ENCODE results near the gene KAZN.

DNA sequence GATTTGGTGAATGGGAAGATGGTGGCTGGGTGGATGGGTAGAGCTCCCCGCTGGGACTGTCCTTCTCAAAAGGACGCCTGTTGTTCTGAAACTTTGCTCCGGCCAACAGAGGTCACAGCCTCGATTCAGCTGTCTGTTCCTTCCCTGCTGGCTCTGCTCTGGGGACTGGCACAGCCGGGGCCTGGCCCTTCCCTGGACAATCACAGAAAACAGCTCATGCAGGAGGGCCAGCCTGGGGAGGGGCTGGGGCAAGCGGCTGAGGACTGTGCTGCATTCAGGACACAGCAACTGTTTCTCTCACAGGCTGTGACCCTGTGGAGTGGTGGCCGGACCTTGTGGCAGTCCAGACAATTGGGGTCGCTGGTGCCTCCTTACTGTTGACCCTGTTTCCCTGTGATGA, 444.4 kb downstream of the KAZN start:
- TF ChIP-seq, protein P1, sequence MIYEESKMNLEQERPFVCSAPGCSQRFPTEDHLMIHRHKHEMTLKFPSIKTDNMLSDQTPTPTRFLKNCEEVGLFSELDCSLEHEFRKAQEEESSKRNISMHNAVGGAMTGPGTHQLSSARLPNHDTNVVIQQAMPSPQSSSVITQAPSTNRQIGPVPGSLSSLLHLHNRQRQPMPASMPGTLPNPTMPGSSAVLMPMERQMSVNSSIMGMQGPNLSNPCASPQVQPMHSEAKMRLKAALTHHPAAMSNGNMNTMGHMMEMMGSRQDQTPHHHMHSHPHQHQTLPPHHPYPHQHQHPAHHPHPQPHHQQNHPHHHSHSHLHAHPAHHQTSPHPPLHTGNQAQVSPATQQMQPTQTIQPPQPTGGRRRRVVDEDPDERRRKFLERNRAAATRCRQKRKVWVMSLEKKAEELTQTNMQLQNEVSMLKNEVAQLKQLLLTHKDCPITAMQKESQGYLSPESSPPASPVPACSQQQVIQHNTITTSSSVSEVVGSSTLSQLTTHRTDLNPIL (CRISPR knock-in tag; IDR thresholded peaks at IDR 0.05; ENCODE audit: low read depth): no peak
- TF ChIP-seq, protein P2, sequence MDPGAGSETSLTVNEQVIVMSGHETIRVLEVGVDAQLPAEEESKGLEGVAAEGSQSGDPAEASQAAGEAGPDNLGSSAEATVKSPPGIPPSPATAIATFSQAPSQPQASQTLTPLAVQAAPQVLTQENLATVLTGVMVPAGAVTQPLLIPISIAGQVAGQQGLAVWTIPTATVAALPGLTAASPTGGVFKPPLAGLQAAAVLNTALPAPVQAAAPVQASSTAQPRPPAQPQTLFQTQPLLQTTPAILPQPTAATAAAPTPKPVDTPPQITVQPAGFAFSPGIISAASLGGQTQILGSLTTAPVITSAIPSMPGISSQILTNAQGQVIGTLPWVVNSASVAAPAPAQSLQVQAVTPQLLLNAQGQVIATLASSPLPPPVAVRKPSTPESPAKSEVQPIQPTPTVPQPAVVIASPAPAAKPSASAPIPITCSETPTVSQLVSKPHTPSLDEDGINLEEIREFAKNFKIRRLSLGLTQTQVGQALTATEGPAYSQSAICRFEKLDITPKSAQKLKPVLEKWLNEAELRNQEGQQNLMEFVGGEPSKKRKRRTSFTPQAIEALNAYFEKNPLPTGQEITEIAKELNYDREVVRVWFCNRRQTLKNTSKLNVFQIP (CRISPR knock-in tag; IDR thresholded peaks at IDR 0.05; ENCODE audit: borderline replicate concordance, low read depth): no peak
- TF ChIP-seq ARNTL (CRISPR knock-in tag; IDR thresholded peaks at IDR 0.05; ENCODE audit: borderline replicate concordance, low read depth) (no peak), ZFP3 (CRISPR knock-in tag; IDR thresholded peaks at IDR 0.05) (no peak), ZC3H10 (CRISPR knock-in tag; IDR thresholded peaks at IDR 0.05) (no peak), BACH2 (CRISPR knock-in tag; IDR thresholded peaks at IDR 0.05; ENCODE audit: borderline replicate concordance) (no peak), ESRRG (CRISPR knock-in tag; IDR thresholded peaks at IDR 0.05) (no peak), RARB (CRISPR knock-in tag; IDR thresholded peaks at IDR 0.05) (no peak), OSR1 (CRISPR knock-in tag; IDR thresholded peaks at IDR 0.05) (no peak), CSDC2 (CRISPR knock-in tag; IDR thresholded peaks at IDR 0.05) (no peak)
- TF ChIP-seq, protein P3, sequence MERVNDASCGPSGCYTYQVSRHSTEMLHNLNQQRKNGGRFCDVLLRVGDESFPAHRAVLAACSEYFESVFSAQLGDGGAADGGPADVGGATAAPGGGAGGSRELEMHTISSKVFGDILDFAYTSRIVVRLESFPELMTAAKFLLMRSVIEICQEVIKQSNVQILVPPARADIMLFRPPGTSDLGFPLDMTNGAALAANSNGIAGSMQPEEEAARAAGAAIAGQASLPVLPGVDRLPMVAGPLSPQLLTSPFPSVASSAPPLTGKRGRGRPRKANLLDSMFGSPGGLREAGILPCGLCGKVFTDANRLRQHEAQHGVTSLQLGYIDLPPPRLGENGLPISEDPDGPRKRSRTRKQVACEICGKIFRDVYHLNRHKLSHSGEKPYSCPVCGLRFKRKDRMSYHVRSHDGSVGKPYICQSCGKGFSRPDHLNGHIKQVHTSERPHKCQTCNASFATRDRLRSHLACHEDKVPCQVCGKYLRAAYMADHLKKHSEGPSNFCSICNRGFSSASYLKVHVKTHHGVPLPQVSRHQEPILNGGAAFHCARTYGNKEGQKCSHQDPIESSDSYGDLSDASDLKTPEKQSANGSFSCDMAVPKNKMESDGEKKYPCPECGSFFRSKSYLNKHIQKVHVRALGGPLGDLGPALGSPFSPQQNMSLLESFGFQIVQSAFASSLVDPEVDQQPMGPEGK (CRISPR knock-in tag; IDR thresholded peaks at IDR 0.05; ENCODE audit: borderline replicate concordance): no peak
- TF ChIP-seq, protein P4, sequence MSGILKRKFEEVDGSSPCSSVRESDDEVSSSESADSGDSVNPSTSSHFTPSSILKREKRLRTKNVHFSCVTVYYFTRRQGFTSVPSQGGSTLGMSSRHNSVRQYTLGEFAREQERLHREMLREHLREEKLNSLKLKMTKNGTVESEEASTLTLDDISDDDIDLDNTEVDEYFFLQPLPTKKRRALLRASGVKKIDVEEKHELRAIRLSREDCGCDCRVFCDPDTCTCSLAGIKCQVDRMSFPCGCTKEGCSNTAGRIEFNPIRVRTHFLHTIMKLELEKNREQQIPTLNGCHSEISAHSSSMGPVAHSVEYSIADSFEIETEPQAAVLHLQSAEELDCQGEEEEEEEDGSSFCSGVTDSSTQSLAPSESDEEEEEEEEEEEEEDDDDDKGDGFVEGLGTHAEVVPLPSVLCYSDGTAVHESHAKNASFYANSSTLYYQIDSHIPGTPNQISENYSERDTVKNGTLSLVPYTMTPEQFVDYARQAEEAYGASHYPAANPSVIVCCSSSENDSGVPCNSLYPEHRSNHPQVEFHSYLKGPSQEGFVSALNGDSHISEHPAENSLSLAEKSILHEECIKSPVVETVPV (CRISPR knock-in tag; IDR thresholded peaks at IDR 0.05): no peak
